Measurements from ENCODE around the gene FBXL4.
"Not testable (repeated sequence)": the region's sequence is repeated elsewhere in the genome, so short reads cannot be mapped to it uniquely, and the experiment has no call there.

The FBXL4 gene

DNA sequence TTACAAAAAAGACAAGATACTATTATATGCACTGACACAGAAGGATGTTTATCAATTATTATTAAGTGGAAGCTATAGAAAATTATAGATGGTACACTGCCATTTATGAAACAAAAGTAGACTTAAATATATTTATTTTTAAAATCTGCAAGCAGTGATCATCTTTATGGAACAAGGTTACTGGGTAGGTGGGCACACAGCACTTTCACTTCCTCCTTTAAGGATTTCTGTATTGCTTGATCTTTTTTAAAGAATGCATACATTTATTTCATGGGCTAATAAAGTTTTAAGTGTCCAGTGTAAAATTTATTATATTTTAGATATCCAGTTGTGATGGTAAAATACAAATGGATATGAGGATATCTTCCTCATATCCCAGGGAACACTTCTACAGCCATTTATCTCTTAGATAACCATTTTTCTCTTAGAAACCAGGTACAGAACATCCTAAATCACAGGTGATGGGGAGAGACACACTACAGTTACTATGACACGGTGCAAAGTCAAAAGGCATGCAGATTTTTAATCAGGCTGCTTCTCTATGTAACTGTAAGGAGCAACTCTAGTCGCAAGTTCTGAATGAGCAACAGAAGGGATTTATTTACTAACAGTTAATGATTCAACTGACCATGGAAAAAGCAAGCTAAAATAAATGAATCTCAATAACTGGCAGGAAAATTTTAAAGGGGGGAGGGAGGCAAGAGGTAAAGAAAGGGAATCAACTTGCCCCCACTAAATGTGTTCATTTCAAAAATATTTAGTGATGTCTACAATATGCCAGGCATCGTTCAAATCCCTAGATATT is 2.2 kb downstream of the FBXL4 start:
- no peak for DNase-seq

GRCh38 chr6:98944598-98945081 is 3.1 kb downstream of the FBXL4 start:
- DNase-seq = no peak

DNA sequence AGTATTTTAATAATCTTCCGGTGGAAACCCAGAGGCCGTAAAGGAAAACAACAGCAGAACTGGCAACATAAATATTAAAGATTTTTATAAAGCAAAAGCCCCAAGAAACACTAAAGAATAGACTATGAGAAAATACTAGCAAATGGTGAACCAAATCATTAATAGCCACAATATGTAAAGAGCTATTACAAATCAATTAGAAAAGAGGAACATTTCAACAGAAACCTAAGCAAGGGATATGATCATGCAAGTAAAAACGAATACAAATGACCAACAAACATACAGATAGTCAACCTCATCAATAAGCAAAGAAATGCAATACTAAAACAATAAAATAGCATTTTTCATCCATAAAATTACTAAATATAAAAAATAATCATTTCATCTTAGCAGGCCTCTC is 3.6 kb downstream of the FBXL4 start:
- DNase-seq = no peak

DNA sequence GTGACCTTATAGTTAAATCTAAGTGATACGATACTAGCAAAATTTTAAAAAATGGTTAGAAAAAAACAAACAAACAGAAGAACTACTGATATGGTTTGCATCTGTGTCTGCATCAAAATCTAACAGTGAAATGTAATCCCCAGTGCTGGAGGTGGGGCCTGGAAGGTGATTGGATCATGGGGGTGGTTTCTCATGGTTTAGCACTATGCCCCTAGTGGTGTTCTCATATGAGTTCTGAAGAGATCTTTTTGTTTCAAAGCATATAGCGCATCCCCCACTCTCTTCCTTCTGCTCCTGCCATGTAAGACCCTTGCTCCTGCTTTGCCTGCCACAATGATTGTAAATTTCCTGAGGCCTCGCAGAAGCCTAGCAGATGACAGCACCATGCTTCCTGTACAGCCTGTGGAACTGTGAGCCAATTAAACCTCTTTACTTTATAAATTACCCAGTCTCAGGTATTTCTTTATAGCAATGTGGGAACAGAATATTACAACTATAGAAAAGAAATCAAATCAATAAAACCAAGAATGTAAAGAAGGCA is 5.4 kb downstream of the FBXL4 start:
- peak in 1 of 5 experiments; percentile 10 for DNase-seq

GRCh38 chr6:98941319-98941718 is 6.4 kb downstream of the FBXL4 start:
- no peak for DNase-seq

DNA sequence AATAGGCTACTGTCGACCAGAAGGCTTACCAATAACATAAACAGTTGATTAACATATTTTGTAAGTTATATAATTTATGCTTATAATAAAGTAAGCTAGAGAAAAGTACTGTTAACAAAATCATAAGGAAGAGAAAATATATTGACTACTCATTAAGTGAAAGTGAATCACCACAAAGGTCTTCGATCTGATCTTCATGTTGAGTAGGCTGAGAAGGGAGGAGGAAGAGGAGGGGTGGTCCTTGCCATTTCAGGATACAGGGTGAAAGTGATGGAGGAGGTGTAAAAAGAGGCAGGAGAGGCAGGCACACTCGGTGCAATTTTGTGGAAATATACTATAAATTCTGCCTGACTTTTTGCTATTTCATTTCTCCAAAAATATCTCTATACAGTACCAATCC is 10.4 kb downstream of the FBXL4 start:
- peak in 1 of 5 experiments; percentile 6 for DNase-seq

- DNase-seq = no peak
Observed at GRCh38 chr6:98932381-98932780, 15.4 kb downstream of the FBXL4 start.

GRCh38 chr6:98931696-98932095 is 16.1 kb downstream of the FBXL4 start:
- DNase-seq = no peak

- DNase-seq = no peak
Observed at GRCh38 chr6:98929498-98930060, 18.2 kb downstream of the FBXL4 start.

DNA sequence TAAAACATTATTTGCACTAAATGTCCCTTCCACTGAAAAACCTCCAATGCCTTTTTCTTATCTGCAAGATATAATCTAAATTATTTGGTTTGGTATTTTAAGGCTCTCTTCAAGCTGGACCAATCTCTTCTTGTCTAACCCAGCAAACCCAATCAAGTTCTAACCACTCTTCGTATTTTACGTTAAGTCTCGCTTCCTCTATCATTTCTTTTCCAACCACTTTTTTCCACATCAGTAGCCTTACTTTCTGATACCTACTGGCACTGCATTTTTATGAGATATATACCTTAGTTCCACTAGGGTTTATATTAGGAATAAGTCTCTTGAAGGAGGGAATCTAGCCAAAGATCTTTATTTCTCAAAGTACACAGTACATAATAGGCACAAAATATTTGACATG is 19.1 kb downstream of the FBXL4 start:
- no peak for DNase-seq

GRCh38 chr6:98927534-98927933 is 20.2 kb downstream of the FBXL4 start:
- no peak for DNase-seq

DNA sequence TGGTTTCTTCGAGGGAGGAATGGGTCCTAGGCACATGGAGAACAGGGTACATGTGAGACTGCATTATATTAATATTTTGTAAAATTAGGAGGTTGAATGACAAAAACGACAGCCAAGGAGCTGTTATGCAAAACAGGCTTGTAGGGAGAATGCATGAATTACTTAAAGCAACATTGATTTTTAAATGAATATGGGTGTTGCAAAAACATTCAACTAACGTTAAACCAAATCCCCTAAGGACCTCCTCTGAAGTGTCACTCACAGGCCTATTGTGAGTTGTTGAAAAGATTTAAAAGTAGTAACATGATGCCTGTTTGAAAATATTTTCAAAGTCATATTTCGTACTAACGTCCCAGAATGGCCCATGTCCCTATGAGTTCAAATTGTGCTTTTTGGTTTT is 21.9 kb downstream of the FBXL4 start:
- DNase-seq = no peak

GRCh38 chr6:98924647-98925046 is 23.1 kb downstream of the FBXL4 start:
- DNase-seq = no peak

GRCh38 chr6:98920904-98921431 is 26.8 kb downstream of the FBXL4 start:
- DNase-seq = no peak

GRCh38 chr6:98910946-98911345 is 36.8 kb downstream of the FBXL4 start:
- not testable (repeated sequence) for DNase-seq

DNA sequence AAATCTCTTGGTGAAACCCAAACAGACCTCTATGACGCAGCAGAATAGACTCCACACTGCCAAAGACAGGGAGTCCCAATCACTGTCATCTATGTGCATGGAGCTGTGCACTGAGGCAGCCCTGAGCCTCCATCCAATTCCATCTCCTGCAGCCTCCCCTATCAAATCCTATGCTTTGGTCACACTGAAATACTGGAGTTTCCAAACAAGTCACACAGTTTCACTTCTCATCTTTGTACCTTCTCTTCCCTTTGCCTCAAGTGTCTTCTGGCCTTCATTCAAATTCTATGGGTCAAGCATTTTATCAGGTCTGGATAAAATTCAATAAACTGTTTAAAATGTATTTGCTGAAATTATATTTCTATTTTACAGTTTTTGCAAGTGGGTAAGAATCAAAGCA is 38.5 kb downstream of the FBXL4 start:
- DNase-seq = no peak

DNA sequence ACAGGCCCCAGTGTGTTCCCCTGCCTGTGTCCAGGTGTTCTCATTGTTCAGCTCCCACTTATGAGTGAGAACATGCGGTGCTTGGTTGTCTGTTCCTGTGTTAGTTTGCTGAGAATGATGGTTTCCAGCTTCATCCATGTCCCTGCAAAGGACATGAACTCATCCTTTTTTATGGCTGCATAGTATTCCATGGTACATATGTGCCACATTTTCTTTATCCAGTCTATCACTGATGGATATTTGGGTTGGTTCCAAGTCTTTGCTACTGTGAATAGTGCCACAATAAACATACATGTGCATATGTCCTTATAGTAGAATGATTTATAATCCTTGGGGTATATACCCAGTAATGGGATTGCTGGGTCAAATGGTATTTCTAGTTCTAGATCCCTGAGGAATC is 41.4 kb downstream of the FBXL4 start:
- DNase-seq = not testable (repeated sequence)

DNA sequence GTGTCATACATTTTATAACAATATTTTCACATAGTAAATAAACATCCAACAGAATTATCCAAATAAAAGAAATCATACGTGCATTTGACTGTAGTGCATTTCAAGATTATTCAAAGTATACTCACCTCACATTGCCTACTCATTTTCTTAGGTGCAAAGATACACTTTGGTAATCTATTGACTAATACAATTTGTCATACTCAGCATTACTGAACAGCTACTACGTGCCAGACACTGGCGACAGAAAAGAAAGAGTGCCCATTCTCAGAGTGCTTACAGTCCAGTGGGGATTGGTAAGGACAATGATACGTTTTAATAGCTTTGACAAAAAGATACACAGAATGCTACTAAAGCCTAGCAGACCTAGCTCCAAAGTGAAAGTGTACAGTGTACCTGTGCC is 42.0 kb downstream of the FBXL4 start:
- no peak for DNase-seq

DNA sequence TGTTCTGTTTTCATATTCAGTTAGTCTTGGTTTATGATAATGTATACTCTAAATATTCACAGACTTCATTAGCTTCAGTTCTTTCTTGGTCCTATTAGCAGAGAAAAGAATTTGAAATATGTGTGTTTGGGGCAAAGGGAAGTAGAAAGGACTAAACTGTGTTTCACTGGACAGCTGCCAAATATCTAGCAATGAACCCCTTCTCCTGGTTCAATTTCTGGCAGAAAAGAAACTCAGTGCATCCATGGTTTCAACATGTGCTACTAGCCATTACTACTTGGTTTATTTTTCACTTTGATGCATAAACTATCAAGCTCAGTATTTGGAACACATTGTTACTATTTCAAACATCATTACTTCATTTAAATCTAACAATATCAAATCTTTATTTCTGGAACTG is 43.6 kb downstream of the FBXL4 start:
- DNase-seq = no peak

DNA sequence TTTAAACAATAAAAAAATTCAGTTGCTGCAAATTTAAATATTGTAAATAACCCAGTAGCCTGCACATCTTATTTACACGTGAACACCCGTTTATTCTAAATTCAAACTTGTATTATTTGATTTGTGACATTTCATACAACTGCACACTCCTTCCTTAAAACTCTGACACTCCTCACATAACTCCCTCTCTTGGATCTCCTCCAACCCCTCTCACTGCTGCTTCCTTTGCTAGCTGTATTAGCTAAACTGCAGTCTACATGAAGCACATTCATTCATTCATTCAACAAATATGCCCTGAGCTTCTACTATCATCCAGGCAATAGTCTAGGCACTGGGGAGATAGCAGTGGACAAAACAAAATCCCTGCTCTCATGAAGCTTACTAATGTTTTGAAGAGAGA is 47.0 kb downstream of the FBXL4 start:
- no peak for DNase-seq

GRCh38 chr6:98894810-98895209 is 52.9 kb downstream of the FBXL4 start:
- no peak for DNase-seq

- DNase-seq = no peak
Observed at GRCh38 chr6:98887650-98888049, 60.1 kb downstream of the FBXL4 start.

- DNase-seq = no peak
Observed at GRCh38 chr6:98885330-98885729, 62.4 kb downstream of the FBXL4 start.

- DNase-seq = peak in 1 of 5 experiments; percentile 14
Observed at GRCh38 chr6:98880486-98880885, 67.3 kb downstream of the FBXL4 start.
